ENCODE measurements around the gene B3GAT1. TPM values are rescaled to one million over a fixed set of nuclear protein-coding genes. Genes with fewer than 3 reads are reported as not detected.

Gene B3GAT1
- total and polyA plus RNA-seq, 5 experiments from 2014 or later, result 0.05 TPM; not detected in 4

- ATAC-seq (no peak), DNase-seq (peak in 1 of 10 donors; percentile 51)
- peaks cover 8 to 16% (median 12%) of the 10 kb centered on the region in 4 donors for H3K4me1 Mint-ChIP-seq
- no peak overlapping the region for H3K4me3 Mint-ChIP-seq
- peaks cover 4 to 22% (median 14%) of the 10 kb centered on the region in 5 donors for H3K27me3 Mint-ChIP-seq
- H3K36me3 Mint-ChIP-seq, result peaks cover 0 to 2% (median under 1%) of the 10 kb centered on the region in 3 donors
- H3K9me3 Mint-ChIP-seq, result peaks cover 0 to 6% (median 0%) of the 10 kb centered on the region in 9 donors
- H3K27ac Mint-ChIP-seq, result no peak overlapping the region
- POLR2A ChIA-PET, result no interaction called here
Observed at GRCh38 chr11:134358856-134359490, 53.1 kb downstream of the B3GAT1 start.

- Mint-ChIP-seq H3K27me3 (peaks cover 4 to 21% (median 14%) of the 10 kb centered on the region in 5 donors), H3K4me3 (no peak overlapping the region), H3K36me3 (peaks cover 0 to 4% (median 2%) of the 10 kb centered on the region in 3 donors), H3K27ac (no peak overlapping the region), H3K9me3 (peaks cover 0 to 11% (median 0%) of the 10 kb centered on the region in 9 donors), H3K4me1 (peaks cover 8 to 16% (median 12%) of the 10 kb centered on the region in 4 donors)
- DNase-seq (peak in 1 of 10 donors; percentile 46), ATAC-seq (no peak)
- POLR2A ChIA-PET, result no interaction called here
Observed at GRCh38 chr11:134358165-134358855, 53.7 kb downstream of the B3GAT1 start.

DNA sequence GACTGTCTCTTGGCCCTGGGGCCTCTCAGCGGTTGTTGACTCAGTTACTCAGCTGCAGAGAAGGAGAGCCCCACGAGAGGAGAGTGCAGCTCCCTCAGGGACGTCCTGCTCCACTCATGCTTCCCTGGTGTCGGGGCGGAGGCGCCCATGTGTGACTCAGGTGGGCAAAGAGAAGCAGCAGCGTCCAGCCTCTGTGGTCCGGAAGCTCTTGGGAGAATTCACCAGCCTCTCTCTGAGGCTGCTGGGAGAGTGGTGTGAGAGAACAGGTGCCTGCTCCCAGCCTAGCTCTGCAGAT, 54.5 kb downstream of the B3GAT1 start:
- Mint-ChIP-seq H3K36me3 (peaks cover 0 to 4% (median 2%) of the 10 kb centered on the region in 3 donors), H3K9me3 (peaks cover 0 to 11% (median 0%) of the 10 kb centered on the region in 9 donors), H3K4me3 (no peak overlapping the region), H3K27me3 (peaks cover 4 to 21% (median 14%) of the 10 kb centered on the region in 5 donors), H3K27ac (no peak overlapping the region), H3K4me1 (peaks cover 8 to 16% (median 12%) of the 10 kb centered on the region in 4 donors)
- POLR2A ChIA-PET, result no interaction called here
- no peak for DNase-seq
- ATAC-seq, result no peak

DNA sequence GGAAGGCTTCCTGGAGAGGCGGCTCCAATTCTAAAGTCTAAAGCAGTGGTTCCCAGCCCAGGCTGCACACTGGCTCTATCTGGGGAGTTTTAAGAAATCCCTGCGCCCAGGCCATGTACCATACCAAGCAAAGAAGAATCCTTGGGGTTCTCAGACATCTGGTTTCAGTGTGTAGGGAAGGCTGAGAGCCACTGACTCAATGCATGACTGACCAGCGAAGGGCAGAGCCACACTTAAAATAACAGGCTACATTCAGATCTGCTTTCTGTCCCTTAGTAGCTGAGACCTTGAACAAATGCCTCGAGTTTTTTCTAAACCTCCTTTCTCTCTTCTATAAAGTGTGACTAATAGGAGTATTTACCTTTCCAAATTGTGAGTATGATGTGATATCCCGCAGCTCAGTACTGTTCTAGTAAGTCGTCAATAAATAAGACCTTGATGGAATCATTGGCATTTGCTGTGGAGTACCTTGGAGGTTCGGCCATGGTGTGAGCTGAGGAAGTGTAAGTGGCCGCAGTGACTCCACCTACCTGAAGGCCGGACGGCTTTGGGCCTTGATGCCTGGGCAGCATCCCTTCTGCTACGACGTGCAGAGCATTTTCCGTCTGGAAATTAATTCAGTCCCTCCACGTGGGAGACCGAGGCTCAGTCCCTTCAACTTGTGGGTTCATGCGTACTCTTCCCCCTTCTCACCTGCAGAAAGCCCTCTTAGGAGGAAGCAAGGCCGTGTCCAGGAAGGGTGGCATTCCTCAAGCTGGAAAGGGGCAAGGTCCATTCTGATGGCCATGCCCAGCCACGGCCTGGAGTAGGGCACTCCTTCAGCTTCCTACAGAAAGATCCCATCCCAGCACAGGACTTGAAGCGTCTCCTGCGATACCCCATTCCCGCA, 55.1 kb downstream of the B3GAT1 start:
- peaks cover 0 to 11% (median 0%) of the 10 kb centered on the region in 9 donors for H3K9me3 Mint-ChIP-seq
- no peak overlapping the region for H3K27ac Mint-ChIP-seq

DNA sequence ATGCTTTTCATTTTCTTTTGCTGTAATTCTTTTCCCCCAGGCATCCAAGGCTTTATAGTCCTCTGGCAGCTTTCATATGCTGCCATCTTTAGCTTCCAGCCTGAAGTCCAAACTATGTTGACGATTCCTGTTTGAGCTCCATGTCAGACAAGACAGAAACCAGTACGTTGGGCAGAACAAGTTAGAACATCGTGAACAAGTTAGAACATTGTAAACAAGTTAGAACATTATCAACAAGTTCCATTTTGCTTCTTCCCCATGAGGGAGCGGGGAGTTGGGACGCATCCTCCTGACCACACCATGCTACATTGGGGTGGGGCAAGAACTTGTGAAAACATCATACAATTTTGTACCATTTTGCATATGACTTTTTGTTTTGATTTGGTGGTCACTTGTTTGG, 56.4 kb downstream of the B3GAT1 start:
- Mint-ChIP-seq H3K4me1 (peaks cover 5 to 9% (median 7%) of the 10 kb centered on the region in 4 donors), H3K27me3 (peaks cover 0 to 14% (median 5%) of the 10 kb centered on the region in 5 donors), H3K4me3 (no peak overlapping the region), H3K36me3 (peaks cover 0 to 4% (median 2%) of the 10 kb centered on the region in 3 donors), H3K27ac (no peak overlapping the region), H3K9me3 (peaks cover 0 to 11% (median 0%) of the 10 kb centered on the region in 9 donors)
- DNase-seq (no peak), ATAC-seq (no peak)
- POLR2A ChIA-PET, result interaction anchor here (0.5 kb wide), 1 partner anchor 76 kb away, joined by 6 read pairs; no protein-coding TSS in a partner anchor

More for the DNA sequence above, 55.1 kb downstream of the B3GAT1 start:
- Mint-ChIP-seq H3K4me1 (peaks cover 6 to 14% (median 9%) of the 10 kb centered on the region in 4 donors), H3K27me3 (peaks cover 3 to 17% (median 11%) of the 10 kb centered on the region in 5 donors), H3K4me3 (no peak overlapping the region), H3K36me3 (peaks cover 0 to 4% (median 2%) of the 10 kb centered on the region in 3 donors)
- DNase-seq (no peak), ATAC-seq (no peak)
- POLR2A ChIA-PET, result no interaction called here

DNA sequence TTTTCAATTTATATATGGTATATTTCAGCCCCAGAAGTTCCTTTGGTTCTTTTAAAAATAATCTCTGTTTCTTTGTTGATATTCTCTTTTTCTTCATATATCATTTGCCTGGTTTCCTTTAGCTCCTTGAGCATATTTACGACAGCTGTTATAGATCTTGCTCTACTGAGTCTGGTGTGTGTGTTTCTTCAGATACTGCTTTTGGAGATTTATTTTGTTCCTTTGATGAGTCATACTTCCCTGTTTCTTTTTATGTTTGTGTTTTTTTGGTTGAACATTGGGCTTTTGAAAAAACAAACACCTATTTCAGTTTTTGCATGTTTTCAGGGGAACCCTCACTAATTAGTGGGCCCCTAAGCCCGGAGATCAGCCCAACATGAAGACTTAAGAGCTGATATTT, 56.9 kb downstream of the B3GAT1 start:
- POLR2A ChIA-PET, result interaction anchor here (0.5 kb wide), 1 partner anchor 76 kb away, joined by 6 read pairs; no protein-coding TSS in a partner anchor
- peaks cover 0 to 12% (median 4%) of the 10 kb centered on the region in 5 donors for H3K27me3 Mint-ChIP-seq

GRCh38 chr11:134352111-134352510, 59.9 kb downstream of the B3GAT1 start:
- POLR2A ChIA-PET, result no interaction called here
- Mint-ChIP-seq H3K27me3 (peaks cover 0 to 2% (median 0%) of the 10 kb centered on the region in 5 donors), H3K27ac (no peak overlapping the region), H3K9me3 (peaks cover 0 to 11% (median 0%) of the 10 kb centered on the region in 9 donors), H3K4me1 (peaks cover 4 to 15% (median 8%) of the 10 kb centered on the region in 4 donors), H3K4me3 (no peak overlapping the region), H3K36me3 (peaks cover 0 to 4% (median 0%) of the 10 kb centered on the region in 3 donors)
- ATAC-seq (no peak), DNase-seq (no peak)

More for the DNA sequence above, 56.9 kb downstream of the B3GAT1 start:
- Mint-ChIP-seq H3K9me3 (peaks cover 0 to 11% (median 0%) of the 10 kb centered on the region in 9 donors), H3K36me3 (peaks cover 0 to 4% (median 1%) of the 10 kb centered on the region in 3 donors), H3K27ac (no peak overlapping the region), H3K4me3 (no peak overlapping the region), H3K4me1 (peaks cover 3 to 9% (median 6%) of the 10 kb centered on the region in 4 donors)
- ATAC-seq (no peak), DNase-seq (no peak)

DNA sequence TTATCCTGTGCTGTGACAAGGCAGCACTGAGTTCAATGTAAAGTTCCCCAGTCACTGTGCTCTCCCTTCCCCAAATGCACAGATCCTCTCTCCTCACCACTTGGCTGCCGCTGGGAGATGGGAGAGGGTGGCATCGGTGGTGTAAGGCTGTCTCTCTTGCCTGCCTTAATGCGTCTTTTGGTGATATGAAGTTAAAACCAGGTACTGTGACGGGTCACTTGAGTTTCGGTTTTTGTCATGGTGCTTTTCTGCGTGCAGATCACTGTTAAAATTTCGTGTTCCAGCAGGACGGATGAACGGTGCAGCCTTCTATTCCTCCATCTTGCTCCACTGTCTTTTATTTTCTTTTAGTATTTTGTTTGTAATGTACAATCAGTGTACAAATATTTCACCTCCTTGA, 61.7 kb downstream of the B3GAT1 start:
- POLR2A ChIA-PET, result no interaction called here
- Mint-ChIP-seq H3K4me1 (peaks cover 4 to 15% (median 8%) of the 10 kb centered on the region in 4 donors), H3K27ac (peak overlapping the region in 2 of 10 donors; percentile 13 to 84), H3K36me3 (peaks cover 0 to 4% (median 0%) of the 10 kb centered on the region in 3 donors), H3K9me3 (peaks cover 0 to 11% (median 0%) of the 10 kb centered on the region in 9 donors), H3K27me3 (peaks cover 0 to 1% (median 0%) of the 10 kb centered on the region in 5 donors), H3K4me3 (peak overlapping the region in 1 of 10 donors; percentile 50)
- no peak for ATAC-seq
- DNase-seq, result no peak

GRCh38 chr11:134349802-134350355, 62.2 kb downstream of the B3GAT1 start:
- no peak for ATAC-seq
- peaks cover 0 to 1% (median 0%) of the 10 kb centered on the region in 5 donors for H3K27me3 Mint-ChIP-seq
- POLR2A ChIA-PET, result no interaction called here
- peak overlapping the region in 1 of 10 donors; percentile 50 for H3K4me3 Mint-ChIP-seq
- peaks cover 0 to 4% (median 0%) of the 10 kb centered on the region in 3 donors for H3K36me3 Mint-ChIP-seq
- peaks cover 0 to 10% (median 0%) of the 10 kb centered on the region in 9 donors for H3K9me3 Mint-ChIP-seq
- peaks cover 4 to 15% (median 8%) of the 10 kb centered on the region in 4 donors for H3K4me1 Mint-ChIP-seq
- H3K27ac Mint-ChIP-seq, result peak overlapping the region in 6 of 10 donors; percentile 4 to 87 (median 53)
- no peak for DNase-seq

DNA sequence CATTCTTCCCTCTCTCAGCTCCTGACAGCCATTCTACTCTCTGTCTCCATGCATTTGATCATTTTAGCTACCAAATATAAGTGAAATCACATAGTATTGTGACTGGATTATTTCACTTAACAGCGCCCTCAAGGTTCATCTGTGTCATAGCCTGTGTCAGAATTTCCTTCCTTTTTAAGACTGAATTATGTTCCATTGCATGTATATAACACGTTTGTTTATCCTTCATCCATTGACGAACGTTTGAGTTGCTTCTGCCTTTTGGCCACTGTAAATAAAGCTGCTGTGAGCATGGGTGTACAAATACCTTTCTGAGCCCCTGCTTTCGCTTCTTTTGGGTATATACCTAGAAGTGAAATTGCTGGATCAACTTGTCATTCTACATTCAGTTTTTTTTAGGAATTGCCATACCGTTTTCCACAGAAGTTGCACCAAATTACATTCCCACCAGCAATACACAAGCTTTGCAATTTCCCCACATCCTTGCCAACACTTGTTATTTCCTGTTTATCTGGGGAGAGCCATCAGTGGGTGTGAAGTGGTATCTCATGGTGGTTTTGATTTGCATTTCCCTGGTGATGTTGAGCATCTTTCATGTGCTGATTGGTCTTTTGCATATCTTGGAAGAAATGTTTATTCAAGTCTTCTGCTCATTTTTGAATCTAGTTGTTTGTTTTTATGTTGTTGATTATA, 62.8 kb downstream of the B3GAT1 start:
- Mint-ChIP-seq H3K4me1 (peaks cover 4 to 15% (median 8%) of the 10 kb centered on the region in 4 donors), H3K27me3 (peaks cover 0 to 1% (median 0%) of the 10 kb centered on the region in 5 donors), H3K27ac (peak overlapping the region in 6 of 10 donors; percentile 4 to 87 (median 53)), H3K9me3 (peaks cover 0 to 7% (median 0%) of the 10 kb centered on the region in 9 donors), H3K36me3 (peaks cover 0 to 4% (median 0%) of the 10 kb centered on the region in 3 donors), H3K4me3 (peak overlapping the region in 1 of 10 donors; percentile 40)
- ATAC-seq (no peak), DNase-seq (peak in 1 of 10 donors; percentile 42)
- POLR2A ChIA-PET, result no interaction called here

DNA sequence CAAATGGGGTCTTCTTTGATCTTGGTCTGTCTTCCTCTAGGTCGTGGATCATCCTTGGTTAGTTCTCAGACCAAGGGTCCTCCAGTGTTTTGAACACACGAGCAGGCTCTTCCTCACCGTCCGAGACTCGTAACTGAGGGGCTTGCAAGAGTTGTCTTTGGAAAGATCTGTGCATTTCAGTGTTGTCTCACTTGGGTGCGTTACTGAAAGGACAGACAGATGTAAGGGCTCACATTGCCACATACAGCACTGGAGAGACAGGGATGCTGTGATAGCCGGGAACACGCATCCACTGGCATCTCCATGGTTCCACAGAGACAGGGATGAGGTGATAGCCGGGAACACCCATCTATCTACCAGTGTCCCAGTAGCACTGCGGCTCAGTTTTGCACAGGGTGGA, 64.6 kb downstream of the B3GAT1 start:
- no peaks in the 10 kb centered on the region for H3K9me3 Mint-ChIP-seq
- no peak for DNase-seq
- peaks cover 4 to 15% (median 8%) of the 10 kb centered on the region in 4 donors for H3K4me1 Mint-ChIP-seq
- POLR2A ChIA-PET, result no interaction called here
- H3K27ac Mint-ChIP-seq, result no peak overlapping the region
- no peak for ATAC-seq
- H3K36me3 Mint-ChIP-seq, result no peaks in the 10 kb centered on the region
- H3K27me3 Mint-ChIP-seq, result no peaks in the 10 kb centered on the region
- H3K4me3 Mint-ChIP-seq, result no peak overlapping the region

All from naive thymus-derived CD8-positive, alpha-beta T cell (primary cell).